Activated naive CD8-positive, alpha-beta T cell treated with anti-CD3 and anti-CD28 coated beads for 36 hours (primary cell): Measurements from ENCODE around the gene LIPT2. TPM values are rescaled to one million over a fixed set of nuclear protein-coding genes. Genes with fewer than 3 reads are reported as not detected.

Experiments
- DNase-seq: peaks from one replicate; pipeline ENCODE4 v3.0.0; 2021
- H3K27ac Mint-ChIP-seq: one replicate; pipeline ENCODE4 v1.8.0; 2022; ENCODE audit warnings: mild to moderate bottlenecking, moderate library complexity, mixed read lengths
- H3K27me3 Mint-ChIP-seq: one replicate; pipeline ENCODE4 v1.8.0; 2022; ENCODE audit warnings: mild to moderate bottlenecking, mixed read lengths
- H3K36me3 Mint-ChIP-seq: one replicate; pipeline ENCODE4 v1.8.0; 2021; ENCODE audit warnings: mild to moderate bottlenecking, mixed read lengths
- H3K4me1 Mint-ChIP-seq: one replicate; pipeline ENCODE4 v1.8.0; 2021; ENCODE audit warnings: mixed read lengths
- H3K4me3 Mint-ChIP-seq: one replicate; pipeline ENCODE4 v1.8.0; 2022; ENCODE audit warnings: mild to moderate bottlenecking, moderate library complexity, mixed read lengths
- H3K9me3 Mint-ChIP-seq: one replicate; pipeline ENCODE4 v1.8.0; 2022; ENCODE audit warnings: mixed read lengths
- total RNA-seq, 2 experiments: library from RNA; stranded (reverse); gene quantifications; one replicate each; pipeline ENCODE4 v1.2.3, GENCODE V29; 2021

LIPT2 gene
- total RNA-seq, 2 experiments from 2014 or later: 4.2 to 6.0 TPM

DNA sequence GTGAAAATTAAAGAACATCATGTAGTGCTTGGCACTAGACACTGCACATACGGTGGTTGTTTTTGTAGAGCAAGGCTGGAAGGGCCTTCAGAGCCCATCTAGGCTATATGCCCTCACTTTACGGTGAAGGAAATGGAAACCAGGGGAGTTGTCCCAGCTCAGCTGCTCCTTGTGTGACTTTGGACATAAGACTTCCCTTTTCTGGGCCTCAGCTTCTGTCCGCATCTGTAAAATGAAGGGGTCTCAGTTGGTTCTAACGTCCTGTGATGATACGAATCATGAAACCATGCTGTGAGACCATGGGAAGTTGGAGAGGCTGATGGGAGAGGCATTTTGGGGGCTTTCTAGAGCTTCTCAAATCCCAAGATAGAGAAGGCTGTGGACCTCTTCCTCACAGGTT is 30.9 kb downstream of the LIPT2 start:
- peaks cover 21% of the 10 kb centered on the region for H3K27me3 Mint-ChIP-seq
- H3K9me3 Mint-ChIP-seq: no peaks in the 10 kb centered on the region
- H3K36me3 Mint-ChIP-seq: no peaks in the 10 kb centered on the region
- H3K27ac Mint-ChIP-seq: no peak overlapping the region
- H3K4me3 Mint-ChIP-seq: no peak overlapping the region
- no peak for DNase-seq
- no peaks in the 10 kb centered on the region for H3K4me1 Mint-ChIP-seq

DNA sequence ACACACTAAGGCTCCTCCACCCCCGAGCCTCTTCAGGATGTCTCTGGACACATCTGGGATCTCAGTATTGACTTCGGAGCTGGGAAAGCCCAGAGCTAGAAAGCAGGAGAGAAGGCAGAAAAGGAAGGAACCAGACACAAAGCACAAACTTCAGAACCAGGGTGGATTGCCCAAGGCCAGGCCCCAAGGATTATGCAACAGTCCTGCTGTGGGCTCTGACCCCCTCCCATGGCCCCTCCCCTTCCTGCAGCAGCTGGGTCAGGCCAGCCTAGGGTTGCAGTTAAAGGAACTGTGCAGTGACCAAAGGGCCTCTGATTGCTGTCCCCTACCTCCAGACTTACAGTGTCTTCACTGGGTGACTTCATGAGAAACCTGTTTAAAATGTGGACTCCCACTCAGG is 31.5 kb downstream of the LIPT2 start:
- Mint-ChIP-seq H3K36me3 (no peaks in the 10 kb centered on the region), H3K4me3 (no peak overlapping the region), H3K9me3 (no peaks in the 10 kb centered on the region), H3K4me1 (no peaks in the 10 kb centered on the region), H3K27me3 (peaks cover 19% of the 10 kb centered on the region), H3K27ac (no peak overlapping the region)
- no peak for DNase-seq

DNA sequence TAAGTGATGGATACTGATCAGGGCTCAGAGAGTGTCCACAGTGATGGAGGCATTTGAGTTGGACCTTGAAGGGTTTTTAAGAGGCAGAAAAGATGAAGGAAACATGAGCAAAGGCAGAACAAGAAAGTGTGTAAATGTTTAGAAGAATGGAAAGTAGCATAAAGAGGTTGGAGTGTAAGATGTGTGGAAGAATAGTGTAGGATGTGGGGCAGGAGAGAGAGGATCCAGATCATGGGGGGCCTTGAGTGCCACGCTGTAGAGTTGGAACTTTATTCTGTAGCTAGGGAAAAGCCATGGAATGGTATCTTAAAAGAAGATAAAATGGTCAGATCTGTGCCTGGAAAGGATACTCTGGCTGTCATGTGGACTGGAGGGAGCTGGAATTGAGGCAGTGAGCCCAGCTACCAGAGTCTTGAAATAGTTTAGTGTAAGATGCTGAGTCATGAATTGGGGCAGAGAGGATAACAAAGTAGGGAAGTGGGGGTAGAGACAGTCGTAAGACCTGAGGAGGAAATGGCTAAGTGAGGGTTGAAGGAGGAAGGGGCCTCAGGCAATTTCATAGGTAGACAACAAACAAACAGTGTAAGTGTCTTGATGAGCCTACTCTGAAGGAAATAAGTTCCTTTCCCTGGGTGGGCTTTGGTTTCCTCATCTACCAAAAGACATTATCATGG is 32.9 kb downstream of the LIPT2 start:
- no peak for DNase-seq
- no peak overlapping the region for H3K4me3 Mint-ChIP-seq
- H3K36me3 Mint-ChIP-seq: no peaks in the 10 kb centered on the region
- no peaks in the 10 kb centered on the region for H3K4me1 Mint-ChIP-seq
- H3K9me3 Mint-ChIP-seq: no peaks in the 10 kb centered on the region
- H3K27me3 Mint-ChIP-seq: peaks cover 5% of the 10 kb centered on the region
- no peak overlapping the region for H3K27ac Mint-ChIP-seq

DNA sequence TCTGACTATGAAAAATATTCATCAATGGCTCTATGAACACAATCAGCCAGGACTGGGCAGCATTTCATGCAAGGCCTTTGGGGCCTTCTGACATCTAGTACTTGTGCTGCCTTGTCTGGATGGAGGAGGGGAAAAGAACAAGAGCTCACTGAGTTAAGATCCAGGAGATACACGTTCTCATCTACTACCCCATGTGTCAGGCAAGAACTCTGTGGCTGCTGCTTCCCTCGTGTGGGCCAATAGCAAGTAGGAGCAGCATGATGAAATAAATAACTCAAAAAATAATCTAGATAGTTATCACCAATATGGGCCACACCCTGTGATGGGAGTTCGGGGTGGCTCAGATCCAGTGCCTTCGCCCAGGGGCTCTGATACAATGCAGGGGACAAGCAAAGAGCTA is 33.5 kb downstream of the LIPT2 start:
- no peak overlapping the region for H3K27ac Mint-ChIP-seq

DNA sequence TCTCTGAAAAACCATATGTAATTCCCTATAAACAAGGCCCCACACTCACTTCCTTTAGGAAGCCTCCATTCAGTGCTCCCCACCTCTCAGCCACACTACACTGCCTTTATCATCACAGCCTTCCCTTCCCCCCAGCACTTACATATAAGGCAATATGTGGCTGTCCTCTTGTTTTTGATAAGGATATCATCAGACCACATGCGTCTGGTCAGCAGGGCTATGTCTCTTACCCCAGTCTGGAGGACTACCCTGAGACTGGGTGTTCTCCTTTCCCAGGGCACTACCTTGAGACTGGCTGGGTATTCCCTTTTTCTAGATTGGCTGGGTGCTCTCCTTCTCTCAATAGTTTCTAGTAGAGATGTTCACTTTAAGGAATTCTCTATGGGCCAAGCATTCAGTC is 33.9 kb downstream of the LIPT2 start:
- DNase-seq: no peak
- Mint-ChIP-seq H3K9me3 (no peaks in the 10 kb centered on the region), H3K4me1 (no peaks in the 10 kb centered on the region), H3K36me3 (no peaks in the 10 kb centered on the region), H3K27ac (no peak overlapping the region), H3K4me3 (no peak overlapping the region), H3K27me3 (peaks cover 4% of the 10 kb centered on the region)

More for the DNA sequence above, 33.5 kb downstream of the LIPT2 start:
- Mint-ChIP-seq H3K36me3 (no peaks in the 10 kb centered on the region), H3K27me3 (peaks cover 4% of the 10 kb centered on the region), H3K4me3 (no peak overlapping the region), H3K4me1 (no peaks in the 10 kb centered on the region), H3K9me3 (no peaks in the 10 kb centered on the region)
- DNase-seq: no peak

DNA sequence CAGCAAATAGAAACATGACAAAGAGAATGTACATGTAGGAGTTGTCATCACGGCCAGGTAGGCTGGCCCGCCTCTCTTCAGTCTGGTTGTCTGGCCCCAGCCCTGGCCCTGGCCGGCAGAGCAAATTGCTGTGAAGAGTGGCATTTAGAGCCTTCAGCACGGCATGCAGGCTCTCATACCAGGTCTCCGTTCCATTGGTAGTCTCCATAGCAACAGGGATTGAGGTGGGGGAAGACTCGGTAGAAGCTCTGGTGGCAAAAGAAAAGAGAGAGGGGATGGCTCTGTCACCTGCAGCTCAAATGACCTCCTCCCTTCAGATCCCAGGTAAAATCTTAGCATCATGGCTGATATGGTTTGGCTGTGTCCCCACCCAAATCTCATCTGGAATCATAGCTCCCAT is 36.2 kb downstream of the LIPT2 start:
- H3K36me3 Mint-ChIP-seq: no peaks in the 10 kb centered on the region
- peaks cover 8% of the 10 kb centered on the region for H3K27me3 Mint-ChIP-seq
- H3K9me3 Mint-ChIP-seq: no peaks in the 10 kb centered on the region
- no peak overlapping the region for H3K4me3 Mint-ChIP-seq
- H3K4me1 Mint-ChIP-seq: peaks cover 1% of the 10 kb centered on the region
- DNase-seq: no peak
- no peak overlapping the region for H3K27ac Mint-ChIP-seq

DNA sequence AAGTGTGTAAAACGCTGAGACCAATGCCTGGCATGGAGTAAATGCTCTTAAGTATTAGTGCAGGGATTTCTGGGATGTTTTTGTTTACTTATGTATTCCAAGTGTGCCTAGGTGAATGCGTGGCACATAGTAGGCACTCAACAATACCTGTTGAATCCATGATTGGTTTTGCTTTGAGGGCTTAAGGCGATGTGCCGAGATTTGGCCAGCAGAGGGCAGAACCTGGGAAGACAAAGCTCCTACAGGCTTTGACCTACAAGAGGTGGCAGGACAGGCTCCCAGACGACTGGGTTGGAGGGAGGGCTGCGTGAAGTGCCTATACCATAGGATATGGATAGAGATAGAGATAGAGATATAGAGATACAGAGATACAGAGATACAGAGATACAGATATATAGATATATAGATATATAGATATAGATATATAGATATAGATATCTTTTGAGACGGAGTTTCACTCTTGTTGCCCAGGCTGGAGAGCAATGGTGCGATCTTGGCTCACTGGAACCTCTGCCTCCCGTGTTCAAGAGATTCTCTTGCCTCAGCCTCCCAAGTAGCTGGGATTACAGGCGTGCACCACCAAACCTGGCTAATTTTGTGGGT is 40.0 kb downstream of the LIPT2 start:
- H3K4me3 Mint-ChIP-seq: no peak overlapping the region
- H3K27ac Mint-ChIP-seq: no peak overlapping the region
- peak; percentile 44 for DNase-seq
- H3K9me3 Mint-ChIP-seq: no peaks in the 10 kb centered on the region
- peaks cover 12% of the 10 kb centered on the region for H3K4me1 Mint-ChIP-seq
- H3K27me3 Mint-ChIP-seq: peaks cover 9% of the 10 kb centered on the region
- H3K36me3 Mint-ChIP-seq: no peaks in the 10 kb centered on the region

DNA sequence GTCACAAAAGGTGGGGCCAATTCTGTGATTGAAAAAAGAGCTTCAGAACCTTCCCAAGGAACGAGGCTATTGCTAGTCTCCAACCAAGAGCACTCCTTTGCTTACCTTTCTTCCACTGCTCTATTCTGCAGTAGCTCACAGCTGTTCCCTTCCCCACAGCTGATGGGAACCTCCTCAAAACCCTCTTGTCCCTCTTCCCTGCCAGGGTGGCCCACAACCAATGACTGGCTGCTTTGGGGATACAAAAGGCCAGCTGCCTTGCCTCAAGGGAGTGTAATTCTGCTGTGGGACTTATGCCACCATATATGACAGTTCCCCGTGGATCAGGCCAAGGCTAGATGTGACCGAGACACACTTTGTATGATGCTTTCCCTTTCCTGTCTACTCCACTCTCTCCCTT is 41.2 kb downstream of the LIPT2 start:
- Mint-ChIP-seq H3K4me1 (peaks cover 12% of the 10 kb centered on the region), H3K4me3 (no peak overlapping the region), H3K27me3 (peaks cover 9% of the 10 kb centered on the region), H3K9me3 (no peaks in the 10 kb centered on the region), H3K36me3 (no peaks in the 10 kb centered on the region), H3K27ac (no peak overlapping the region)
- no peak for DNase-seq

DNA sequence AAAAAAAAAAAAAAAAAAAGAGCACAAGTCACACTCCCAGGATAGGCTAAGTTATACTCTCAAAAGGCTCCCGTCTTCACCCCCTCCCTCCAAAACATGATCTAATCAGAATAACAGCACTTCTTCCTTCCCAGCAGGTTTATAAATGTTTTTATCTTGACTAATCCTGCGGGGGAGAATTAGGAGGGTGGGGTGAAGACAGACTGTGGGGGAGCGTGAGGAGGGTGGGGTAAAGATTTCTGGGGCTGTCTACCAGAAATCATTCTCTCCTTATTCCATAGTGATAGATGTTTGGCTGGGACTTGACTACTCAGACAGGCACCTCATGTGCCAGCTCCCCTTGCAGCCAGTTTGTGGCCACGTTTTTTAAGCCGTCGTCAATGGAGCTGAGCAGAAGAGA is 43.2 kb downstream of the LIPT2 start:
- H3K27me3 Mint-ChIP-seq: peaks cover 9% of the 10 kb centered on the region
- H3K4me1 Mint-ChIP-seq: peaks cover 15% of the 10 kb centered on the region
- DNase-seq: no peak
- no peak overlapping the region for H3K4me3 Mint-ChIP-seq
- no peaks in the 10 kb centered on the region for H3K36me3 Mint-ChIP-seq
- H3K27ac Mint-ChIP-seq: no peak overlapping the region
- no peaks in the 10 kb centered on the region for H3K9me3 Mint-ChIP-seq

DNA sequence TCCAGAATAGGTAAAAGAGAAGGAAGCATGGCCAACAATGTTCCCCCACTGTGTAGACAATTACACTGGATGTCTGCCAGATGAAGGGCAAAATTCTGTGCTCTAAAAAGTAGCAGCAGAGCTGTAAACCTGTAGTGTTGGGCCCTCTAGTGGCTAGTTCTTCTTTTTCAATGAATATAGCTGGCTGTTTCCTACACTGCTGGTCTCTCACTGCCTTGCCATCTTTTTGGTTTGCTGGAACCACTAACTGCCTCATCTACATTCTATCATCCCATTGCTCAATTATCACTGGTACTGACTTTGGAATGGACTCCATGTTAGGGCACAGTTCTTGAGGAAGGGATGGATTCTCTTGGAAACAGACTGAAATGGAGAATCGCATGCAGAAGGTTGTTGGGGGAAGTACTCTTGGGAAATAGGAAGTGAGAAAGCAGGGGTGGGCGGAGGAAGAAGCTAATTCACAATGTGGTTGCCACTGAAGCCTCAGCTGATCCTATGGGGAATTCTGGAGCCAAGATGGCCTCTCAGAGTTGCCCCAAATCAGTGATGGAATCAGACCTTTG is 44.1 kb downstream of the LIPT2 start:
- H3K9me3 Mint-ChIP-seq: no peaks in the 10 kb centered on the region
- H3K4me1 Mint-ChIP-seq: peaks cover 15% of the 10 kb centered on the region
- peak; percentile 19 for DNase-seq
- H3K27me3 Mint-ChIP-seq: peaks cover 9% of the 10 kb centered on the region
- no peaks in the 10 kb centered on the region for H3K36me3 Mint-ChIP-seq
- H3K27ac Mint-ChIP-seq: no peak overlapping the region
- peak overlapping the region; percentile 3 for H3K4me3 Mint-ChIP-seq

DNA sequence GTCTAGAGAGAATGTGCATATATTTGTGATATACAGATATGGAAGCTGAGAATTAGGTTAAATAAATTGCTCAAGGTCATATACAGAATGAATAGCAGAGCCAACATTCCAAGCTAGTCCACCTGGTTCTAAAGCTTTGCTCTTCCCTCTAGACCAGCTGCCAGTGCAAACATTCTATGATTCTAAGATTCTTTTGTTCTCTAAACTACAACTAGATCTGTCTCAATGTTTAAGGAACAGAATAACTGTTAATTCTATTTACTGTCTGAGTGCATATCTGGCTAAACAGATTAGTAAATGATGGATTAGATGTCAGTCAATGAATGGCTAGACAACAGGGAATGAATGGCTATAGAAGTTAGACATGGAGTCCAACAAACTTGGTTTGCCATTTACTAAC is 45.8 kb downstream of the LIPT2 start:
- Mint-ChIP-seq H3K4me1 (peaks cover 13% of the 10 kb centered on the region), H3K9me3 (no peaks in the 10 kb centered on the region), H3K27me3 (peaks cover 4% of the 10 kb centered on the region), H3K27ac (no peak overlapping the region), H3K4me3 (no peak overlapping the region), H3K36me3 (no peaks in the 10 kb centered on the region)
- DNase-seq: no peak

DNA sequence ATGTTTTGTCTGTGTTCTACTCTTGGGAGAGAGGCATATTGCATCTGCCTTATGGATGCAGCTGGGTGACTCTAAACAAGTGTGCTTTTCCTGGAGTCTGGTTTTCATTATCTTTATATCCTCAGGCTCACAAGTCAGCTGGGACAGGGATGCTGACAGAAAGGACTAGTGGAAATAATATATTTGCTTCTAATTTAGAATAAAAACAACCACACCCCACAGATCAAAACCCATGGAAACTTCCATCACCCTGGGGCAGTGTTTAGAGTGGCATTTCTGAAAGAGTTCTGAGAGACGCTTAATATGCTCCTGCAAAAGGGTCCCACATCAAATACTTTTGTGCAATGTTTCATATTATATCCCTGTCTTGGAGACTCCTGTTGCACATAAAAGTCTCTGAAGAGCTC is 47.0 kb downstream of the LIPT2 start:
- DNase-seq: no peak
- H3K9me3 Mint-ChIP-seq: no peaks in the 10 kb centered on the region
- no peak overlapping the region for H3K4me3 Mint-ChIP-seq
- no peak overlapping the region for H3K27ac Mint-ChIP-seq
- H3K27me3 Mint-ChIP-seq: no peaks in the 10 kb centered on the region
- no peaks in the 10 kb centered on the region for H3K36me3 Mint-ChIP-seq
- H3K4me1 Mint-ChIP-seq: peaks cover 13% of the 10 kb centered on the region

DNA sequence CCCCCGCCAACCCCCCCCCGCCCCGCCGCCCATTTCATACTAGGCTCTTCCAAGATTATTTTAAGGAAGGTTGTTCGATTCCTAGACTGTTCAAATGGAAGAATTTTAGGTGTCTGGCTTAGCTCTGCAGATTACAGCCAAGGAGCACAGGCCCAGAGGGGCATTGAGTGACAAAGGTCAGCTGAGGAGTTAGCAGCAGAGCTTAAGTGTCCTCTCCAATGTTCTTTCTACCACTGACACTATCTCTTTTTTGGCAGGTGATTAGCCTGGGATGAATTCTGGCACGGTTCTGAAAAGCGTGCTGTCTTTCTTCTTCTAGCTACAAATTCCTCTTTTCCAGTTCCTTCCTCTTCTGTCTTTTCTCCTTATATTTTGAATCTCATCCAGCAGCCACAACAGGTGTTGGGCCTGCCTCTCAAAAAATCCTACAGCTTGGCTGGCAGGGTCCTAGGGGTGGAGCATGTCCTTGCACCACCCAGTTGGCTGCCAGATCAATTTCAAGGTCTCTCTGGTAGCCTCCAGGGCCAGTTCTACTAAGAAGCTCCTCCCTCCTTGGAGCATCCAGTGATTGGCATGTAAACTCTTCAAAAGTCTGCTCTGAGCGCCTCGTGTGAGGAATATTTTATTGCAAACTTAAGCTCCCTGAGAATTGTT is 49.2 kb downstream of the LIPT2 start:
- no peaks in the 10 kb centered on the region for H3K36me3 Mint-ChIP-seq
- no peak overlapping the region for H3K4me3 Mint-ChIP-seq
- no peak overlapping the region for H3K27ac Mint-ChIP-seq
- no peaks in the 10 kb centered on the region for H3K27me3 Mint-ChIP-seq
- no peak for DNase-seq
- peaks cover 4% of the 10 kb centered on the region for H3K9me3 Mint-ChIP-seq
- H3K4me1 Mint-ChIP-seq: peaks cover 6% of the 10 kb centered on the region

DNA sequence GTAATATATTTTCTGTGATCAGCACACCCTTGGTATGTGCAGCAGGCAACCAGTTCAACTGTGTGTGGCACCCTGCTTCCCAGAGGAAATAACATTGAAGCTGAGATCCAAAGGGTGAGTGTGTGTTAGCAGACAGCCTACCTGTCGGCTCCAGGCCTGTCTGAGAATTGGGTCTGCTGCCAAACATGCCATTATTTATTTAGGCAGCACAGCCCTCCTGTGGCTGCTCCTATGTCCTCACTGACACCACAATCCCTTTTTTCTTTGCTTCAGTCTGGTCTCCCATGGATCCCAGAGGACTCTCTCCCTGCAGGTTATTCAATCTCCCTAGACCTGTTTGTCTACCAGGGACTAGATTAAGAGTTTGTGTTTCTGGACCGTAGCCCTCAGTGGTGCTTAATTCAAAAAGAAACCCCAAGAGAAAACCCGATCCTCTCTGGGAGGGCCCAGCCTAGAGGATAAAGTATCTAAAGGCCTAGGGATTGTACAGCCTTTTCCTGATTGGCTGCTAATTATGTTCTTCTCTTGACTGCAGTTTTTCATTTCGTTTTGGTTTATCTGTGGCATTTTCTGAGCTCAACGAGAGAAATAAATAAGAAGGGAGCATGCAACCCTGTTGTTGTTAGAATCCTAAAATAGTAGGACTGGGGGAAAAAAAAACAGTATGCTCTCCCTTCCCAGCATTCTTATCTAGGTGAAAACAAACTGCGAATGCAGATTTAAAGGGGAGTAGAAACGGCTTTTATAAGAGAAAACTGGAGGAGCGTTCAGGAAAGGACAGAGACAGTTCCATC is 50.3 kb downstream of the LIPT2 start:
- H3K27me3 Mint-ChIP-seq: no peaks in the 10 kb centered on the region
- no peak for DNase-seq
- no peak overlapping the region for H3K27ac Mint-ChIP-seq
- no peak overlapping the region for H3K4me3 Mint-ChIP-seq
- H3K9me3 Mint-ChIP-seq: peaks cover 4% of the 10 kb centered on the region
- peaks cover 3% of the 10 kb centered on the region for H3K4me1 Mint-ChIP-seq
- H3K36me3 Mint-ChIP-seq: no peaks in the 10 kb centered on the region

DNA sequence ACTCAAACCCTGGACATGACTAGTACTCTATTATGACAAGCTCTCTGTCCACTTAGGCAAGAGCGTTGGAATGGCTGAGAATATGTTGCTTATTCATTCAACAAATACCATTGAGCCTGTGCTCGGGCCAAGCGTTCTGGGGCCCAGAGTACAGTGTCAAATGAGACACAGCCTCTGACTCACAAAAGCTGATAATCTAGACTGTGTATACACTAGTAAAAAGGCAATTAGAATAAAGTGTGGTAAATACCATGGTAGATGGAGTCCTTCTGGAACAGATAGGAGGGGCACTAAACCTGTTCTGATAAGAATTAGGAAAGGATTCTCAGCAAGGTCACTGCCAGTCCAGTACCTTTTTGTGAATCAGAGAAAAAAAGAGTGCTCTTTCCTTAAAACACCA is 50.9 kb downstream of the LIPT2 start:
- Mint-ChIP-seq H3K4me3 (no peak overlapping the region), H3K36me3 (no peaks in the 10 kb centered on the region), H3K9me3 (peaks cover 4% of the 10 kb centered on the region), H3K27me3 (no peaks in the 10 kb centered on the region), H3K27ac (no peak overlapping the region), H3K4me1 (peaks cover 3% of the 10 kb centered on the region)
- no peak for DNase-seq
